Tibial artery (tissue), 4 donors: ENCODE measurements around the gene PDGFD.

Experiments used
- DNase-seq, 2 donors: peaks; one replicate each; pipeline ENCODE4 v3.0.0-alpha.2; 2019
- H3K27ac ChIP-seq, 2 donors: fragments of 200-600 bp; sonication (generic) in 1 of 2; 1 replicate in 1 of 2; 2 replicates in 1 of 2; pipeline ENCODE4 v1.5.1; 2018 to 2019; ENCODE audit warnings: mild to moderate bottlenecking in 1 of 2
- H3K27me3 ChIP-seq, 2 donors: fragments of 200-600 bp; sonication (generic) in 1 of 2; one replicate each; pipeline versions ENCODE4 v1.5.1 to v1.6.0; 2016 to 2019
- H3K36me3 ChIP-seq, 3 donors: fragments of 200-600 bp; sonication (generic) in 2 of 3; one replicate each; pipeline ENCODE4 v1.5.1; 2016 to 2019; ENCODE audit warnings: mild to moderate bottlenecking in 2 of 3
- H3K4me1 ChIP-seq, 4 donors: fragments of 200-600 bp; sonication (generic) in 2 of 4; 1 replicate in 3 of 4; 2 replicates in 1 of 4; pipeline ENCODE4 v1.5.1; 2016 to 2019
- H3K4me3 ChIP-seq, 2 donors: fragments of 200-600 bp; sonication (generic) in 1 of 2; 1 replicate in 1 of 2; 2 replicates in 1 of 2; pipeline ENCODE4 v1.5.1; 2018 to 2019; ENCODE audit warnings: mild to moderate bottlenecking in 2 of 2
- H3K9me3 ChIP-seq, 3 donors: fragments of 200-600 bp; sonication (generic) in 1 of 3; one replicate each; pipeline ENCODE4 v1.5.1; 2016 to 2019
- intact Hi-C: fragments of 100-400 bp; cut with DNase I; formaldehyde crosslinking; loops from one replicate; pipeline ENCODE4 v1.15.0; 2023; ENCODE audit warnings: low total_unique reads
- TF ChIP-seq, protein P1 (sequence below), 2 experiments: fragments of 200-600 bp in 1 of 2; fragments of 450-650 bp in 1 of 2; IDR thresholded peaks; one replicate each; pipeline ENCODE4 v1.5.1; 2017 to 2019; ENCODE audit warnings: antibody characterized with exemption in 2 of 2, mild to moderate bottlenecking in 1 of 2, moderate library complexity in 1 of 2

The PDGFD gene

GRCh38 chr11:104191124-104191523 is 27.2 kb upstream of the PDGFD start:
- intact Hi-C loops = no loop called here
- Histone ChIP-seq H3K4me1 (no peaks in the 10 kb centered on the region), H3K9me3 (no peaks in the 10 kb centered on the region), H3K4me3 (no peak overlapping the region), H3K27me3 (no peaks in the 10 kb centered on the region), H3K27ac (no peak overlapping the region), H3K36me3 (no peaks in the 10 kb centered on the region)
- no peak for DNase-seq
- TF ChIP-seq, protein P1, sequence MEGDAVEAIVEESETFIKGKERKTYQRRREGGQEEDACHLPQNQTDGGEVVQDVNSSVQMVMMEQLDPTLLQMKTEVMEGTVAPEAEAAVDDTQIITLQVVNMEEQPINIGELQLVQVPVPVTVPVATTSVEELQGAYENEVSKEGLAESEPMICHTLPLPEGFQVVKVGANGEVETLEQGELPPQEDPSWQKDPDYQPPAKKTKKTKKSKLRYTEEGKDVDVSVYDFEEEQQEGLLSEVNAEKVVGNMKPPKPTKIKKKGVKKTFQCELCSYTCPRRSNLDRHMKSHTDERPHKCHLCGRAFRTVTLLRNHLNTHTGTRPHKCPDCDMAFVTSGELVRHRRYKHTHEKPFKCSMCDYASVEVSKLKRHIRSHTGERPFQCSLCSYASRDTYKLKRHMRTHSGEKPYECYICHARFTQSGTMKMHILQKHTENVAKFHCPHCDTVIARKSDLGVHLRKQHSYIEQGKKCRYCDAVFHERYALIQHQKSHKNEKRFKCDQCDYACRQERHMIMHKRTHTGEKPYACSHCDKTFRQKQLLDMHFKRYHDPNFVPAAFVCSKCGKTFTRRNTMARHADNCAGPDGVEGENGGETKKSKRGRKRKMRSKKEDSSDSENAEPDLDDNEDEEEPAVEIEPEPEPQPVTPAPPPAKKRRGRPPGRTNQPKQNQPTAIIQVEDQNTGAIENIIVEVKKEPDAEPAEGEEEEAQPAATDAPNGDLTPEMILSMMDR (IDR thresholded peaks at IDR 0.05) = no peak

GRCh38 chr11:104183593-104183992 is 19.6 kb upstream of the PDGFD start:
- Histone ChIP-seq H3K9me3 (no peaks in the 10 kb centered on the region), H3K27ac (no peak overlapping the region), H3K36me3 (no peaks in the 10 kb centered on the region), H3K27me3 (no peaks in the 10 kb centered on the region), H3K4me3 (no peak overlapping the region), H3K4me1 (no peaks in the 10 kb centered on the region)
- intact Hi-C loops = no loop called here
- no peak for DNase-seq
- TF ChIP-seq, protein P1 (IDR thresholded peaks at IDR 0.05) = no peak

GRCh38 chr11:104175769-104176168 is 11.8 kb upstream of the PDGFD start:
- no peaks in the 10 kb centered on the region for H3K4me1 ChIP-seq
- TF ChIP-seq, protein P1 (IDR thresholded peaks at IDR 0.05) = no peak
- no peaks in the 10 kb centered on the region for H3K9me3 ChIP-seq
- intact Hi-C loops = no loop called here
- no peaks in the 10 kb centered on the region for H3K27me3 ChIP-seq
- no peak overlapping the region for H3K27ac ChIP-seq
- H3K36me3 ChIP-seq = no peaks in the 10 kb centered on the region
- no peak overlapping the region for H3K4me3 ChIP-seq
- DNase-seq = no peak

- Histone ChIP-seq H3K36me3 (no peaks in the 10 kb centered on the region), H3K9me3 (no peaks in the 10 kb centered on the region), H3K27ac (no peak overlapping the region), H3K4me3 (no peak overlapping the region), H3K27me3 (no peaks in the 10 kb centered on the region), H3K4me1 (peaks cover 0 to 2% (median 0%) of the 10 kb centered on the region in 4 donors)
- intact Hi-C loops = no loop called here
- no peak for DNase-seq
- TF ChIP-seq, protein P1 (IDR thresholded peaks at IDR 0.05) = no peak
These were observed 5.1 kb upstream of the PDGFD start for GRCh38 chr11:104169091-104169490.

DNA sequence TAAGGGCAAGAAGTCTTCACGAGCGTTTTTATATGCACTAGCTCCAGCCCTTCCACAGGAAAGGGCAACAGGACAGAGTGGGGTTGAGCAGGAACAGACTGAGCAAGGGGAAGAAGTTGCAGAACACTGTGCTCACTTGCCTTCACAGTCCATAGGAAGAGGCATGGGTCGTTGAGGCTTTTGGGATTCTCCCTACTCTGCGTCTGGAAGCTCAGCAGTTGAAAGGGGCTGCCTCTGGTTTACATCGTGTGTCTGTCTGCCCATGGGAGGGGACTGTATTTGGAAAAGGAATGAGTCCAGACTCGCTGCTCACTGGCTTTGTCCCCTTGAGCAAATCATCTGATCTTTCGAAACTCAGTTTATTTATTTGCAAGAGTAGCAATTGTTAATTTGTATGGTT is 1.1 kb upstream of the PDGFD start:
- TF ChIP-seq, protein P1 (IDR thresholded peaks at IDR 0.05) = no peak
- no peak overlapping the region for H3K4me3 ChIP-seq
- no peak overlapping the region for H3K27ac ChIP-seq
- H3K27me3 ChIP-seq = no peaks in the 10 kb centered on the region
- H3K9me3 ChIP-seq = no peaks in the 10 kb centered on the region
- H3K36me3 ChIP-seq = no peaks in the 10 kb centered on the region
- no peak for DNase-seq
- intact Hi-C loops = no loop called here
- H3K4me1 ChIP-seq = peaks cover 0 to 11% (median 2%) of the 10 kb centered on the region in 4 donors
